Measurements from ENCODE around the gene NACC2. TPM values are rescaled to one million over a fixed set of nuclear protein-coding genes. Genes with fewer than 3 reads are reported as not detected.

Gene NACC2
- total and polyA plus RNA-seq, 4 donors, result 4.8 to 17.8 (median 8.8) TPM

DNA sequence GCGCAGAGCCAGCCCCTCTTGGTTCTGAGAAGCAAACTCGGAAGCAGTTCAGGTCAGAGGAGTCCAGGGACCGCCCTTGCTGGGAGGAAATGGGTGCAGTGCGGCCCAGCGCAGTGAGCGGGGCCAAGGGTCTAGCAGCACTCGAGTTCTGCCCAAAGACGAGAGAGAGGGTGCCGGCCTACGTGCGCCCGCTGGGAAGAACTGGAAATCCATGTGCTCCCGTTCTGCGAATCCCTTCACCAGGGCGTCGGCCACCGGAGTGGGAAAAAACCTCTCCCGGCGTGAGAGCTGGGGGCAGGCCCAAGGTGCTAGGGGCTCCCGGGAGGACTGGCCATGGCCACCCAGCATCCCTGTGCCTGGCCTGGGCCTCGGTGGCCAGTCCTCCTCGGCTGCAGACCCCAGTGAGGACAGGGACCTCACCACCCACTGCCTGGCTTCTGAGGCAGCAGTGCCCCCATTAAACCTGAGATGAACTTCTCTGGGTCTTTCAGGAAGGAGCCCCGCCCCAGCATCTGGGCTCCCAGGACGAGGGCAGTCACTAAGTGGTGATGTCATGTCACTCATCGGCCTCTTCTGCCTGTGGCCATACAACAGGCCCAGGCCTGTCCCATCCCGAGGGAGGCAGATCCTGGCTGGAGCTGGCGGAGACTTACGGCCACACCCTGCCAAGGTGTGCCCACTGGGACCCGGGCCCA is 13.0 kb upstream of the NACC2 start:
- no peak for DNase-seq (ENCODE audit: low spot score)
- whole genome bisulfite sequencing, result 85% methylated on average over 29 of the region's 29 CpGs
- TF ChIP-seq RAD21 (IDR thresholded peaks at IDR 0.05) (no peak), FOXA1 (IDR thresholded peaks at IDR 0.05) (no peak), HNF4G (IDR thresholded peaks at IDR 0.05) (no peak), JUND (IDR thresholded peaks at IDR 0.05) (no peak)
- H3K9ac ChIP-seq (ENCODE audit: low read depth in 1 of 2, low read length in 2 of 2), result no peak overlapping the region
- no peaks in the 10 kb centered on the region for H3K27me3 ChIP-seq (ENCODE audit: control insufficient read depth in 4 of 4, insufficient read depth in 4 of 4, low read length in 3 of 4)
- H3K36me3 ChIP-seq (ENCODE audit: control insufficient read depth in 4 of 4, insufficient read depth in 3 of 4, low read depth in 1 of 4, low read length in 3 of 4), result no peaks in the 10 kb centered on the region
- H3K27ac ChIP-seq (ENCODE audit: low read depth in 1 of 2, low read length in 2 of 2), result no peak overlapping the region
- H3K9me3 ChIP-seq (ENCODE audit: control insufficient read depth in 4 of 4, low read length in 3 of 4), result no peaks in the 10 kb centered on the region
- H3K4me1 ChIP-seq (ENCODE audit: control insufficient read depth in 4 of 4, insufficient read depth in 4 of 4, low read length in 3 of 4), result peaks cover 12 to 25% (median 17%) of the 10 kb centered on the region in 4 donors
- no peak overlapping the region for H3K4me3 ChIP-seq (ENCODE audit: low read depth in 1 of 3, low read length in 3 of 3)

GRCh38 chr9:136107155-136107952 is 12.3 kb upstream of the NACC2 start:
- H3K9ac ChIP-seq (ENCODE audit: low read depth in 1 of 2, low read length in 2 of 2), result no peak overlapping the region
- WGBS, result 64% methylated on average over 29 of the region's 29 CpGs
- H3K27me3 ChIP-seq (ENCODE audit: control insufficient read depth in 4 of 4, insufficient read depth in 4 of 4, low read length in 3 of 4), result no peaks in the 10 kb centered on the region
- peaks cover 12 to 25% (median 17%) of the 10 kb centered on the region in 4 donors for H3K4me1 ChIP-seq (ENCODE audit: control insufficient read depth in 4 of 4, insufficient read depth in 4 of 4, low read length in 3 of 4)
- H3K36me3 ChIP-seq (ENCODE audit: control insufficient read depth in 4 of 4, insufficient read depth in 3 of 4, low read depth in 1 of 4, low read length in 3 of 4), result no peaks in the 10 kb centered on the region
- H3K4me3 ChIP-seq (ENCODE audit: low read depth in 1 of 3, low read length in 3 of 3), result no peak overlapping the region
- H3K9me3 ChIP-seq (ENCODE audit: control insufficient read depth in 4 of 4, low read length in 3 of 4), result no peaks in the 10 kb centered on the region
- no peak for DNase-seq (ENCODE audit: low spot score)
- no peak overlapping the region for H3K27ac ChIP-seq (ENCODE audit: low read depth in 1 of 2, low read length in 2 of 2)
- no peak for TF ChIP-seq YY1 (IDR thresholded peaks at IDR 0.05)
- no peak for TF ChIP-seq RAD21 (IDR thresholded peaks at IDR 0.05)
- TF ChIP-seq GABPA (IDR thresholded peaks at IDR 0.05 in 1 of 2, conservative IDR thresholded peaks at IDR 0.05 in 1 of 2), result no peak
- no peak for TF ChIP-seq ATF3 (IDR thresholded peaks at IDR 0.05)
- no peak for TF ChIP-seq CTCF (IDR thresholded peaks at IDR 0.05; ENCODE audit: low read depth, low read length, missing input control)

DNA sequence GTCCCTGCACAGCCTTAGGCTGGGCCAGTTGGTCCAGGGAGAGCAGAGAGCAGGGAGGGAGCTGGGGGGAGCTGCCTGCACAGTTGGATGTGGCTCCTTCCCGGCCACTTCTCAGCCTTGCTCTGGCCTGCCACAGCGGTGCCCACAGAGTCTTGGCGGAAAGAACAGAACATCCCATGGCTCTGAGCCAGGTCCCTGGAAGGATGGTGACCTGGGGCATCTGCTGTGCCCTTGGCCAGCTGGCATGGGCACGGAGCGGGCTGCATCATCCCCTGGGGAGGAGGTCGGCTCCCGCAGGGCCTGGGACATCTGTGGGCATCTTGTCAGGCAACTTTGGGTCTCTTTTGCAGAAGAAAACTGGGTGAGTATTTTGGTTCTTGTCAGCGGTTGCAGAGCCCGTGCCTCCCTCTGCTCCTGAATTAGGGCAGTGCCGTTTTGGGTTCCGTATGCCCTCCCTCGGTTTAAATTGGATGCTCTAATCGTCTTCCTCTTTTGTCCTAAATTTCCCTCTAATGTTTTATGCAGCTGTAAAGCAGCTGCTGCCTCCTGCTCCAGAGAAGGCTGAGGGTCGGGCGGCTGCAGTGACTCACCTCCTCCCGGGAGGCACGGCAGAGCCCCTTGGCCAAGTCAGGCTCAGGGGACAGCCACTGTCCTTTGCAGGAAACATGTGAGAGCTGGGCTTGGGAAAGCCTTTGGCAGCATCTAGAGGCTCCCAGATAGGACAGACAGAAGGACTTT is 10.5 kb upstream of the NACC2 start:
- Histone ChIP-seq H3K27me3 (ENCODE audit: control insufficient read depth in 4 of 4, insufficient read depth in 4 of 4, low read length in 3 of 4) (no peaks in the 10 kb centered on the region), H3K9ac (ENCODE audit: low read depth in 1 of 2, low read length in 2 of 2) (no peak overlapping the region), H3K4me3 (ENCODE audit: low read depth in 1 of 3, low read length in 3 of 3) (no peak overlapping the region), H3K36me3 (ENCODE audit: control insufficient read depth in 4 of 4, insufficient read depth in 3 of 4, low read depth in 1 of 4, low read length in 3 of 4) (no peaks in the 10 kb centered on the region), H3K4me1 (ENCODE audit: control insufficient read depth in 4 of 4, insufficient read depth in 4 of 4, low read length in 3 of 4) (peaks cover 12 to 25% (median 14%) of the 10 kb centered on the region in 4 donors), H3K9me3 (ENCODE audit: control insufficient read depth in 4 of 4, low read length in 3 of 4) (no peaks in the 10 kb centered on the region), H3K27ac (ENCODE audit: low read depth in 1 of 2, low read length in 2 of 2) (no peak overlapping the region)
- TF ChIP-seq, protein P1, sequence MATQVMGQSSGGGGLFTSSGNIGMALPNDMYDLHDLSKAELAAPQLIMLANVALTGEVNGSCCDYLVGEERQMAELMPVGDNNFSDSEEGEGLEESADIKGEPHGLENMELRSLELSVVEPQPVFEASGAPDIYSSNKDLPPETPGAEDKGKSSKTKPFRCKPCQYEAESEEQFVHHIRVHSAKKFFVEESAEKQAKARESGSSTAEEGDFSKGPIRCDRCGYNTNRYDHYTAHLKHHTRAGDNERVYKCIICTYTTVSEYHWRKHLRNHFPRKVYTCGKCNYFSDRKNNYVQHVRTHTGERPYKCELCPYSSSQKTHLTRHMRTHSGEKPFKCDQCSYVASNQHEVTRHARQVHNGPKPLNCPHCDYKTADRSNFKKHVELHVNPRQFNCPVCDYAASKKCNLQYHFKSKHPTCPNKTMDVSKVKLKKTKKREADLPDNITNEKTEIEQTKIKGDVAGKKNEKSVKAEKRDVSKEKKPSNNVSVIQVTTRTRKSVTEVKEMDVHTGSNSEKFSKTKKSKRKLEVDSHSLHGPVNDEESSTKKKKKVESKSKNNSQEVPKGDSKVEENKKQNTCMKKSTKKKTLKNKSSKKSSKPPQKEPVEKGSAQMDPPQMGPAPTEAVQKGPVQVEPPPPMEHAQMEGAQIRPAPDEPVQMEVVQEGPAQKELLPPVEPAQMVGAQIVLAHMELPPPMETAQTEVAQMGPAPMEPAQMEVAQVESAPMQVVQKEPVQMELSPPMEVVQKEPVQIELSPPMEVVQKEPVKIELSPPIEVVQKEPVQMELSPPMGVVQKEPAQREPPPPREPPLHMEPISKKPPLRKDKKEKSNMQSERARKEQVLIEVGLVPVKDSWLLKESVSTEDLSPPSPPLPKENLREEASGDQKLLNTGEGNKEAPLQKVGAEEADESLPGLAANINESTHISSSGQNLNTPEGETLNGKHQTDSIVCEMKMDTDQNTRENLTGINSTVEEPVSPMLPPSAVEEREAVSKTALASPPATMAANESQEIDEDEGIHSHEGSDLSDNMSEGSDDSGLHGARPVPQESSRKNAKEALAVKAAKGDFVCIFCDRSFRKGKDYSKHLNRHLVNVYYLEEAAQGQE (IDR thresholded peaks at IDR 0.05), result no peak
- TF ChIP-seq YY1 (IDR thresholded peaks at IDR 0.05) (no peak), JUND (IDR thresholded peaks at IDR 0.05) (no peak), HNF4G (IDR thresholded peaks at IDR 0.05) (no peak), EGR1 (IDR thresholded peaks at IDR 0.05; ENCODE audit: low read depth in 2 of 2) (no peak), NR2F2 (IDR thresholded peaks at IDR 0.05) (no peak), CTCF (IDR thresholded peaks at IDR 0.05; ENCODE audit: low read depth, low read length, missing input control) (no peak), HNF4A (conservative IDR thresholded peaks at IDR 0.05) (no peak), RAD21 (IDR thresholded peaks at IDR 0.05) (no peak), GABPA (IDR thresholded peaks at IDR 0.05 in 1 of 2, conservative IDR thresholded peaks at IDR 0.05 in 1 of 2) (no peak), MAX (IDR thresholded peaks at IDR 0.05) (no peak), TAF1 (conservative IDR thresholded peaks at IDR 0.05) (no peak), FOXA2 (IDR thresholded peaks at IDR 0.05) (no peak), ATF3 (IDR thresholded peaks at IDR 0.05) (no peak), FOXA1 (IDR thresholded peaks at IDR 0.05) (no peak)
- 70% methylated on average over 17 of the region's 17 CpGs for WGBS
- DNase-seq (ENCODE audit: low spot score), result no peak

Measured in liver (tissue), 9 donors.